ENCODE measurements around the gene ACVR2A.

GRCh38 chr2:147939313-147939712 lies 94.5 kb downstream of the ACVR2A start:
- TF ChIP-seq CTCF (IDR thresholded peaks at IDR 0.05) (no peak), POLR2AphosphoS5 (IDR thresholded peaks at IDR 0.05; ENCODE audit: low read depth, low read length) (no peak), REST (IDR thresholded peaks at IDR 0.05; ENCODE audit: insufficient read depth in 1 of 2, low read depth in 2 of 2, low read length in 1 of 2) (no peak)
